GM21825 (cell line): ENCODE data around the gene ZYG11B.
"Not testable (repeated sequence)": the region's sequence is repeated elsewhere in the genome, so short reads cannot be mapped to it uniquely, and the experiment has no call there.

Experiments used
- ATAC-seq: cut with Tn5 transposase; IDR thresholded peaks from one replicate; pipeline ENCODE4 v1.9.1; 2021; ENCODE audit warnings: mild to moderate bottlenecking, moderate library complexity; ENCODE audit not compliant: unreplicated experiment

The ZYG11B gene

DNA sequence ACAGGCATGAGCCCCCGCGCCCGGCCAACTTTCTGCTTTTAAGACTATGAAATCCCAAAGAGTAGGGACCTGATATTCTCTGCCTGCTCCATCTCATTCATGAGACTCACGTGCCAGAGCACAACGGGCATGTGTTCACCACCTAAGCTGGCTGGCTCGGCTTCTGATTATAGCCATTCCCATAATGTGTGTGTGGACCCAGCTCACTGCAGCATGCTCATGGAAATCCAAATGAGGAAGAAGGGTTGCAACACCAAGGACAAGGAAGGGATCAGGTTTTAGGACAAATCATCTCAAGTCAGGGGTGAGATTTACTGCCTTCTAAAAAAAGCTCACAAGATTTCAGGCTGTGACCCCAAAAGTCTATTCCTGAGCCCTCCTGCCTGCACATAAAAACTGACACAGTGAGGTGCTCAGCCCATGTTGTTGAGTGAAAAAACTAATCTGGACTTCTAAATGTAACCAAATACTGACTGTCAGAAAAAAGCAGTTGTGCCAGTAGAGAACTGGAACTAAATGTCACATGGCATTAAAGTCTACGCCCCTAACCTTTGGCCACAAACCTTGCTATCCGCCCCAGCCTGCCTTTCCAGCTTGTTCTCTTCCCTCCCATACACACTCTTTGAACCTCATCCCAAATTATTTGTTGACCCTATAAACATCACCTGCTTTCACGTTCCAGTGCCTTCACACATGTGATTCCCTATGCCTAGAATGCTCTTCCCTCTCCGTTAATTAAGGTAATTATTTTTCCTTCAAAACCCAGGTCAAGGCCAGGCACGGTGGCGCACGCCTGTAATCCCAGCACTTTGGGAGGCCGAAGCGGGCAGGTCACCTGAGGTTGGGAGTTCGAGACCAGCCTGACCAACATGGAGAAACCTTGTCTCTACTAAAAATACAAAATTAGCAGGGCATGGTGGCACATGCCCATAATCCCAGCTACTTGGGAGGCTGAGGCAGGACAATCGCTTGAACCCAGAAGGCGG lies 19.0 kb upstream of the ZYG11B start:
- ATAC-seq, result no peak

- ATAC-seq, result no peak
Observed at GRCh38 chr1:52707927-52708655, 18.2 kb upstream of the ZYG11B start.

- ATAC-seq, result no peak
Observed at GRCh38 chr1:52709016-52709415, 17.2 kb upstream of the ZYG11B start.

DNA sequence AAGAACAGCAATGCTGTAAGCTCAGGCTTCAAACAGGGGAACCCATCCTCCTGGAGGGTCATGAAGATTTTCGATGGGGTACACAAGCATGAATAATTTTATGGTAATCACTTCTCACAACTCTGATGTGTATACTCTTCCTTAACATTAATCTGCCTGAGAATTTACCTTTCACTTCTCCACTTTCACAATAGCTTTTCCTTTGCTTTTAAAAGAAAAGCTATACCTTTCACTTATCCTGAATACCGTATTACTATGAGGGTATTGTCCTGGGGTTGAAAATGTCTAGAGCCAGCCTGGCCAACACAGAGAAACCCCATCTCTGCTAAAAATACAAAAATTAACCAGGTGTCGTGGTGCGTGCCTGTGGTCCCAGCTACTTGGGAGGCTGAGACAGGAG lies 12.7 kb upstream of the ZYG11B start:
- no peak for ATAC-seq

DNA sequence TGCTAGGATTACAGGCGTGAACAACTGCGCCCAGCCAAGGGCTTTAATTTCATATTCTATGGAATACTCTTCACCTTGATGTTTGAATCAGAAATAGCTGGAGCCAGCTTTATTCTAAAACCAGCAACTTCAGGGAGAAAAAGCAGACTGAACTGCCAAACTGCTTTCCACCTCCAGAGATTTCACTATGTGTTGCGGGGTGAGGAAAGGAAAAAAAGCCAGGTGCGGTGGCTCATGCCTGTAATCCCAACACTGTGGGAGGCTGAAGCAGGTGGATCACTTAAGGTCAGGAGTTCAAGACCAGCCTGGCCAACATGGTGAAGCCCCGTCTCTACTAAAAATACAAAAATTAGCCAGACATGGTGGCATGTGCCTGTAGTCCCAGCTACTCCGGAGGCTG lies 11.0 kb upstream of the ZYG11B start:
- ATAC-seq, result not testable (repeated sequence)

GRCh38 chr1:52723260-52723659 lies 3.0 kb upstream of the ZYG11B start:
- ATAC-seq, result no peak

GRCh38 chr1:52725903-52726264 lies 369 bp upstream of the ZYG11B start:
- no peak for ATAC-seq

GRCh38 chr1:52727114-52727586 lies 897 bp downstream of the ZYG11B start:
- ATAC-seq, result no peak

DNA sequence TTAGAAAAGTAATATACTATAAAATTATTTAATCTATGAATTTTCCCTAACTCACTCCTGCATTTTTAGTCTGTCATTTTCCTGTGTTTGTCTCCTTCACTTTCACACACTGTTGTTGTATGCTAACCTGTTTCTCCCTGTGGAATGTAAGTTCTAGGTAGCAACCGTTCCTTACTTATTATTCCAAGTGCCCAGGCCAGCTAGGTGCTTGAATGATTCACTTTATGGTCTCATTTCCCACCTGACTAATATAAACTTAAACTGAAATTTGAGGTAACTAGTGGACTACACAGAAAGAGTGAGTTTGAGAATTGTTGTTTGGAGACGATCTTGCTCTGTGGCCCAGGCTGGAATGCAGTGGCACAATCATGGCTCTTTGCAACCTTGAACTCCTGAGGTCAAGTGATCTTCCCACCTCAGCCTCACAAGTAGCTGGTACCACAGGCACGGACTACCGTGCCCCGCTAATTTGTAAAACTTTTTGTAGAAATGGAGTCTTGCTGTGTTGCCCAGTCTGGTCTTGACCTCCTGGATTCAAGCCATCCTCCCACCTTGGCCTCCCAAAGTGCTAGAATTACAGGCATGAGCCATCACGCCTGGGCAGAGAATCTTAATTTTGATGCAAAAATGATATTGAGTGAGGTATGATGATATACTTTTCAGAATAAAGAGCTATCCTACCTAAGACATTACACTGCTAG lies 1.9 kb downstream of the ZYG11B start:
- no peak for ATAC-seq

DNA sequence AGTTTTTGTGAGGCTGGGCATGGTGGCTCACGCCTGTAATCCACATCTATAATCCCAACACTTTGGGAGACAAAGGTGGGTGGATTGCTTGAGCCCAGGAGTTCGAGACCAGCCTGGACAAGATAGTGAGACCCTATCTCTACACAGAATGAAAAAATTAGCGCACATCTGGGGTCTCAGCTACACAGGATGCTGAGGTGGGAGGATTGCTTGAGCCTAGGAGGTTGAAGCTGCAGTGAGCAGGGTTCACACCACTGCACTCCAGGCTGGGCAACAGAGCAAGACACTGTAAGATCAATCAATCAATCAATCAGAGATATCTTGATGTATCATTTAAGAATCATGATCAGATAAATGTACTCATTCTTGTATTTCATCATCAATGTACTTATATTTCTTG lies 7.1 kb downstream of the ZYG11B start:
- ATAC-seq, result no peak

DNA sequence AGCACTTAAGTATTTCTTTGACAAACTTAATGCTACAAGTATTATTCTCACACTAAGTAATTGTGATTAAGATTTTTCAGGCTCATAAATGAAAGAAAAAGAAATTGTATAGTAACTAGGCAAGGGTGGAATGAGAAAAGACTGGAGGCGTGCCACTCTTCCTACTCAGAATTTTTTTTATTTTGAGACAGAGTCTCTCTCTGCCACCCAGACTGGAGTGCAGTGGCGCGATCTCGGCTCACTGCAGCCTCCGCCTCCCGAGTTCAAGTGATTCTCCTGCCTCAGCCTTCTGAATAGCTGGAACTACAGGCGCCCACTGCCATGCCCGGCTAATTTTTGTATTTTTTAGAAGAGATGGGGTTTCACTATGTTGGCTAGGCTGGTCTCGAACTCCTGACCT lies 9.1 kb downstream of the ZYG11B start:
- not testable (repeated sequence) for ATAC-seq

DNA sequence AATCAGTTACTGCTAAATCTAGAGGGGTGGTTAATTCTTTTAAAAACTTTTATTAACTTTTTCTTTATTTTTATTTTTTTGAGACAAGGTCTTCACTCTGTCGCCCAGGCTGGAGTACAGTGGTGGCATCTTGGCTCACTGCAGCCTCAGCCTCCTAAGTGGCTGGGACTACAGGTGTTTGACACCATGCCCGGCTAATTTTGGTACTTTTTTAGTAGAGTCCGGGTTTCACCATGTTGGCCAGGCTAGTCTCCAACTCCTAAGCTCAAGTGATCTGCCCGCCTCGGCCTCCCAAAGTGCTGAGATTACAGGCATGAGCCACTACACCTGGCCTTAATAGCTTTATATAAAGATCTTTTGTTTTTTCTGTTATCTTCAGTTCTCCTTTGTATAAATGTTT lies 11.9 kb downstream of the ZYG11B start:
- no peak for ATAC-seq

DNA sequence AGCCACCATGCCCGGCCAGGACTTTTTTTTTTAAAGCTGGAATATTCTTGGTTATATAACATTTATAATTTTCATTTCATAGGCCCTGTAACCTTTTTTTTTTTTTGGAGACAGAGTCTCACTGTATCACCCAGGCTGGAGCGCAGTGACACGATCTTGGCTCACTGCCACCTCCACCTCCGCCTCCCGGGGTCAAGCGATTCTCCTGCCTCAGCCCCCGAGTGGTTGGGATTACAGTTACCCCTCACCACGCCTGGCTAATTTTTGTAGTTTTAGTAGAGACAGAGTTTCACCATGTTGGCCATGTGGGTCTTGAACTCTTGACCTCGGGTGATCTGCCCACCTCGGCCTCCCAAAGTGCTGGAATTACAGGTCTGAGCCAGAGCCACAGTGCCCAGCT lies 12.6 kb downstream of the ZYG11B start:
- ATAC-seq, result no peak

DNA sequence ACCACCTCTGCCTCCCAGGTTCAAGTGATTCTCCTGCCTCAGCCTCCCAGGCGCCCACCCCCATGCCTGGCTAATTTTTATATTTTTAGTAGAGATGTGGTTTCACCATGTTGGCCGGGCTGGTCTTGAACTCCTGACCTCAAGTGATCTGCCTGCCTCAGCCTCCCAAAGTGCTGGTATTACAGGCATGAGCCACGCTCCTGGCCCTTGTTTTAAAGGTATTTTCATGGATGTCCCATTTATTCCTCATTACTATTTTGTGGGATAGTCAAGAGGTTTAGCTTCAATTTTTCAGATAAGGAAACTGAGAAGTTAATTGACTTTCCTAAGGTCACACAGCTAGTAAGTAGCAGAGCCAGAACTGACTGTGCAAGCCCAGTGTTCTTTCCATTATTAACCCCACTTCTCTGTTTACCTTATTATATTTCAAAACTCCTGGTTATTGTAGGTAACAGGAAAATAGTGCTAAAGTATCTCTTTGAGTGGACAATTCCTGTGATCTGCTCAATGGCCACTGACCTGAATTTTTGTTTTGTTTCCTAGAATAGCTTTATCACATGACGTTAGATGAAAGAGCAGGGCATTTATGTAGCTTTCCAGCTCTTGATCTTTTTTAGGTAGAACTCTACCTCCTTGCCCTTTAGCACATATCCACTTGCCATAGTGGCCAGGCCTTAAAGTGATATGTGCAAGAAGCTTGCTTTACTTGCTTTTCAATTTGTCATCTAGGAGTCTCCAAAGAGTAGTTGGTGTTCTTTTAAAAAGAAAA lies 13.6 kb downstream of the ZYG11B start:
- no peak for ATAC-seq

GRCh38 chr1:52741259-52741658 lies 15.0 kb downstream of the ZYG11B start:
- no peak for ATAC-seq

GRCh38 chr1:52746189-52746588 lies 19.9 kb downstream of the ZYG11B start:
- ATAC-seq, result no peak

DNA sequence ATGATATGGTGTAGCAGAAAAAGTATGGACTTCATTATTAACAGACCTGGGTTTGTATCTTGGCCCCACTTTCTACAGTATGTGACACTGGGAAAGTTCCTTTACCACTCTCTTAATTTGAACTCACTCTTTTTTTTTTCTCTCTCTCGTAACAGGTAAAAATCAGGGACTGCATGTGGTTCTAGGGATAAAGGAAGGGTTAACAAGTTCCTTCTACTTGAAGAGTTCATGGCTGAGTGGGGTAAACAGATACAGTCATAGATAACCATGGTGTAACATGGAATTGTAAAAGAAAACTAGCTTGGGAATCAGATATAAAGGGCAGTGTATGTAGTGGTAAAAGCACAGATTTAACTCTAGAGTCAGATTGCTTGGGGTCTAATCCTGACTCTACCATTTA lies 21.2 kb downstream of the ZYG11B start:
- ATAC-seq, result no peak

- no peak for ATAC-seq
Observed at GRCh38 chr1:52748119-52748518, 21.9 kb downstream of the ZYG11B start.

DNA sequence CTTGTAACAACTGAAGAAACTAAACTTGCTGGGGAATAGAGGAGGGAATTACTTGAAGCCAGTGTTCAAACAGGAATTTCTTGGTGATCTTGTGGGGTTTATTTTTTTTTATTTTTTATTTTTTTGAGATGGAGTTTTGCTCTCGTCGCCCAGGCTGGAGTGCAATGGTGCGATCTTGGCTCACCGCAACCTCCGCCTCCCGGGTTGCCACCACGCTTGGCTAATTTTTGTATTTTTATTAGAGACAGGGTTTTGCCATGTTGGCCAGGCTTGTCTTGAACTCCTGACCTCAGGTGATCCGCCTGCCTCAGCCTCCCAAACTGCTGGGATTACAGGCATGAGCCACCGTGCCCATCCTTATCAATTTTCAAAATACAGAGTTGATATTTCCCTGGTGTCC lies 23.2 kb downstream of the ZYG11B start:
- ATAC-seq, result not testable (repeated sequence)

DNA sequence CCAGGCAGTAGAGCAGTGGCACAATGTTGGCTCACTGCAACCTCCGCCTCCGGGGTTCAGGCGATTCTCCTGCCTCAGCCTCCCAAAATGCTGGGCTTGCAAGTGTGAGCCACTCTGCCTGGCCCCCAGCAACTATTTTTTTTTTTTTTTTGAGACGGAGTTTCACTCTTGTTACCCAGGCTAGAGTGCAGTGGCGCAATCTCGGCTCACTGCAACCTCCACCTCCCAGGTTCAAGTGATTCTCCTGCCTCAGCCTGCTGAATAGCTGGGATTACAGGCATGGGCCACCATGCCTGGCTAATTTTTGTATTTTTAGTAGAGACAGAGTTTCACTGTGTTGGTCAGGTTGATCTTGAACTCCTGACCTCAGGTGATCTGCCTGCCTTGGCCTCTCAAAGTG lies 23.9 kb downstream of the ZYG11B start:
- not testable (repeated sequence) for ATAC-seq
